ENCODE data around the gene DCC. TPM values are rescaled to one million over a fixed set of nuclear protein-coding genes. Genes with fewer than 3 reads are reported as not detected.

Gene DCC
- total and polyA plus RNA-seq, 2 of the 8 experiments (the other 6 are each of a cell fraction or from before 2014, with no cell fraction given): 0.14 to 1.4 TPM

DNA sequence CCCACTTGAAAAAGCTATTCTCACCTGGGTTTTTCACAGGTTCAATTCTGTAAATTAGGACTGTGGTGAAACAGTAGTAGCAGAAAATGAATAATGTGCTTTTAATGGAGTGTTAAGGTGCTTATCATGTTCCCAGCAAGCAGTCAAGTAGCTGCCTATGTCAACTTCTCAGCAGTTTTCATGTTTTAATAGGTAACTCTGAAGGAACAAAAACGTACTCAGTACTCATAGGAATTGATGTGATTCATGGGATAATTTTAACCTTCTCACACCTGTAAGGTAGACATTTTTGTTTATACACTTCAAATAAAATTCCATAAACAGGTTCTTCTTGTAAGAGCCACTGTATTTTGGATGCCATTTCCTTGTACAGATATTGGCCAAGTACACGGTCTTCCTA lies 1082.9 kb downstream of the DCC start:
- no peaks in the 10 kb centered on the region for H3K79me2 ChIP-seq (ENCODE audit: control insufficient read depth in 1 of 2, insufficient read depth in 2 of 2, low read length in 2 of 2)
- H3K27ac ChIP-seq (ENCODE audit: low read depth, low read length): no peak overlapping the region
- H4K20me1 ChIP-seq (replicated peaks in 1 of 2; ENCODE audit: control insufficient read depth in 1 of 2, insufficient read depth in 2 of 2, low read length in 2 of 2): no peaks in the 10 kb centered on the region
- CTCF ChIA-PET (ENCODE audit: partially characterized antibody): no interaction called here
- H3K4ac ChIP-seq (replicated peaks; ENCODE audit: insufficient read length, low read depth, low read length): no peak overlapping the region
- H2BK20ac ChIP-seq (ENCODE audit: low read length): no peak overlapping the region
- no peaks in the 10 kb centered on the region for H3K9me3 ChIP-seq (ENCODE audit: insufficient read depth in 2 of 2, low read depth in 1 of 2, low read length in 1 of 2)
- no peaks in the 10 kb centered on the region for H3K27me3 ChIP-seq (replicated peaks in 1 of 4; ENCODE audit: control insufficient read depth in 3 of 4, extremely low read depth in 1 of 4, insufficient read depth in 3 of 4, low read length in 3 of 4)
- no peak overlapping the region for H3K14ac ChIP-seq (ENCODE audit: insufficient read length)
- H4K8ac ChIP-seq (ENCODE audit: extremely low read depth, insufficient read depth, low read length): no peak overlapping the region
- H4K91ac ChIP-seq (replicated peaks; ENCODE audit: insufficient read length, low read length): no peak overlapping the region
- FAIRE-seq (no peak), DNase-seq (ENCODE audit: low read depth in 1 of 2, low spot score in 2 of 2) (no peak)
- no peak overlapping the region for H2BK15ac ChIP-seq (ENCODE audit: low read length)
- H3K36me3 ChIP-seq (ENCODE audit: control insufficient read depth in 2 of 4, insufficient read depth in 4 of 4, low read length in 3 of 4): no peaks in the 10 kb centered on the region
- H3K18ac ChIP-seq (ENCODE audit: extremely low read depth, low read length): no peak overlapping the region
- no peak overlapping the region for H3K56ac ChIP-seq (replicated peaks; ENCODE audit: insufficient read length, low read depth, low read length)
- TF ChIP-seq GABPA (IDR thresholded peaks at IDR 0.05; ENCODE audit: borderline replicate concordance, insufficient read depth, low read length) (no peak), SIRT6 (IDR thresholded peaks at IDR 0.05; ENCODE audit: low read length) (no peak), POLR2AphosphoS5 (IDR thresholded peaks at IDR 0.05; ENCODE audit: low read depth, low read length) (no peak), EZH2 (IDR thresholded peaks at IDR 0.05; ENCODE audit: low read depth, low read length, severe bottlenecking) (no peak), SRF (IDR thresholded peaks at IDR 0.05; ENCODE audit: low read depth, low read length) (no peak)
- no peak overlapping the region for H2AK5ac ChIP-seq (ENCODE audit: low read depth, low read length)
- H2BK120ac ChIP-seq (replicated peaks; ENCODE audit: low read depth, low read length): no peak overlapping the region
- POLR2A ChIA-PET (ENCODE audit: partially characterized antibody): no interaction called here
- no peak overlapping the region for H3K4me3 ChIP-seq (ENCODE audit: extremely low read depth in 1 of 4, insufficient read depth in 2 of 4, low read depth in 3 of 4, low read length in 4 of 4)
- no peaks in the 10 kb centered on the region for H3K23me2 ChIP-seq (ENCODE audit: low read depth, low read length)
- no peak overlapping the region for H2BK5ac ChIP-seq (ENCODE audit: low read depth, low read length)
- WGBS, 2 experiments (ENCODE audit: extremely low coverage in 1 of 2, insufficient coverage in 1 of 2, insufficient read length in 1 of 2, insufficient replicate concordance in 2 of 2, low coverage in 1 of 2, low lambda C conversion rate in 2 of 2, missing lambda C conversion rate in 1 of 2): 92% methylated on average over 2 of the region's 2 CpGs; no CpG with 5 or more reads in 1 of the 2 experiments
- H2BK12ac ChIP-seq (ENCODE audit: low read depth, low read length): no peak overlapping the region
- H3K79me1 ChIP-seq (ENCODE audit: low read depth, low read length): no peaks in the 10 kb centered on the region
- H3K9ac ChIP-seq (replicated peaks in 1 of 4; ENCODE audit: extremely low read depth in 1 of 4, low read depth in 3 of 4, low read length in 3 of 4): no peak overlapping the region
- H3K4me1 ChIP-seq (replicated peaks in 1 of 4; ENCODE audit: control insufficient read depth in 3 of 4, insufficient read depth in 4 of 4, low read length in 3 of 4): no peaks in the 10 kb centered on the region
- no peak overlapping the region for H3K4me2 ChIP-seq (ENCODE audit: insufficient read depth in 1 of 2, low read depth in 2 of 2, low read length in 2 of 2)
- H4K5ac ChIP-seq (ENCODE audit: insufficient read length, low read depth, low read length): no peak overlapping the region
- H2AFZ ChIP-seq (ENCODE audit: low read length): no peak overlapping the region
- H3K23ac ChIP-seq (ENCODE audit: insufficient read length): no peak overlapping the region

Data from H1 (cell line).